Measurements from ENCODE around the gene ASPSCR1. TPM values are rescaled to one million over a fixed set of nuclear protein-coding genes. Genes with fewer than 3 reads are reported as not detected.

ASPSCR1 gene
- total RNA-seq, 1 donor from 2014 or later, result 22.0 TPM

- no peak for DNase-seq (ENCODE audit: low read depth in 2 of 2)
Measured at GRCh38 chr17:81999587-81999975, 22.2 kb downstream of the ASPSCR1 start.

DNA sequence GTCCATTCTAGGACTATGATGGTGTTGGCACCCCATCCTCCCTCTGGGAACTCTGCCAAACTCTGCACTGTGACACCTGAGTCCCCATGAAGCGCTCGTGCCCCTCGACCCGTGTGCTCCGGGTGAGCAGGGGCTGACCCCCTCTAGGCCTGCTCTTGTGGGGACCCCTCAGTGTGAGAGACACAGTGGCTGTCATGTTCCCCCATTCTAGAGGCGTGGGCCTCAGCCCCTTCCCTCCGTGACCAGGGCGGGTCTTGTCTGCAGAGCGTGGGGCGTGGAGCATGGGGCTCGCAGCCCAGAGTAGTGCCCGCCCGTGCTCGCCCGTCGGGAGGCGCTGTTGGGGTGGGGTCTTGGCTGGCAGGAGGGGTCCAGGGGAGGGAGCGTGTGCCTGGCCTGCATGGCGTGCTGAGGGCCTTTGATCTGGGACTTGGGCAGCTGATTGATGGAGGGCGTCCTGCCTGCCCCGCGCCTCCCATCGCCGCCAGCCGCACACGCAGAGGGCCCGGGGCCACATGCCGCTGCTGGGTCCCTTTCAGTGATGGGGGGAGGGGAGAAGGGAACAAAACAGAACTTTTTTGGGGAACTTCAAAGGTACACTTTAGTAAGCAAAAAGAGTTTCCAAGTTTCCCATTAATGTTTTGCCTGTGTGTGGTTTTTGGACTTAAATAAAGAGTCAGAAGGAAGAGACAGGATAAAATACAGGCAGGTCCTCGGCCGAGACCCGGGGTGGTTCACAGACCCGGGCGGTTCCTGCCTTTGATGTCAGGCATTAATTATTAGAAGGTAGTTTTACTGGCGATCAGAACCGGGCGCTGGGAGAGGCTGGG lies 22.8 kb downstream of the ASPSCR1 start:
- no peak for DNase-seq (ENCODE audit: low read depth in 2 of 2)

GRCh38 chr17:82000803-82001570 lies 23.6 kb downstream of the ASPSCR1 start:
- DNase-seq (ENCODE audit: low read depth in 2 of 2), result no peak

DNA sequence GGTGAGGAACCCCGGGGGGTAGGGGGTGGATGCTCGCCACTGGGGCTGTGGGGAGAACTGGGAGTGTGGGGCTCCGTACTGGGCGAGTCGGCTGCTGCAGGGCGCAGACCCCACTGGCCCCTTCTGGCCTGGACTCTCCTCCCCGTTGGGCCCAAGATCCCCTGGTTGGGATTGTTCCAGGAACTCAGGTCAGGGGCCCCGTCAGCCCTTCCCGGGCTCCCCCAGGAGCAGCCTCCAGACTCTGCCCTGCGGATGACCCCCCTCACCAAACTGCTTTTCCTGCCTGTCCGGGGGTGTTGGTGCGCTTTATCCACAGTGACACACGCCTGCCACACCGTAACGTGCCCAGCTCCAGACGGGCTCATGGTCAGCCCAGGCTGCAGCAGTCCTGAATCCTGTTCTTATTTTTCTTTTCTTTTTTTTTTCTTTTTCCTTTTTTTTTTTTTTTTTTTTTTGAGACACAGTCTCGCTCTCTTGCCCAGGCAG lies 24.2 kb downstream of the ASPSCR1 start:
- DNase-seq (ENCODE audit: low read depth in 2 of 2), result no peak

DNA sequence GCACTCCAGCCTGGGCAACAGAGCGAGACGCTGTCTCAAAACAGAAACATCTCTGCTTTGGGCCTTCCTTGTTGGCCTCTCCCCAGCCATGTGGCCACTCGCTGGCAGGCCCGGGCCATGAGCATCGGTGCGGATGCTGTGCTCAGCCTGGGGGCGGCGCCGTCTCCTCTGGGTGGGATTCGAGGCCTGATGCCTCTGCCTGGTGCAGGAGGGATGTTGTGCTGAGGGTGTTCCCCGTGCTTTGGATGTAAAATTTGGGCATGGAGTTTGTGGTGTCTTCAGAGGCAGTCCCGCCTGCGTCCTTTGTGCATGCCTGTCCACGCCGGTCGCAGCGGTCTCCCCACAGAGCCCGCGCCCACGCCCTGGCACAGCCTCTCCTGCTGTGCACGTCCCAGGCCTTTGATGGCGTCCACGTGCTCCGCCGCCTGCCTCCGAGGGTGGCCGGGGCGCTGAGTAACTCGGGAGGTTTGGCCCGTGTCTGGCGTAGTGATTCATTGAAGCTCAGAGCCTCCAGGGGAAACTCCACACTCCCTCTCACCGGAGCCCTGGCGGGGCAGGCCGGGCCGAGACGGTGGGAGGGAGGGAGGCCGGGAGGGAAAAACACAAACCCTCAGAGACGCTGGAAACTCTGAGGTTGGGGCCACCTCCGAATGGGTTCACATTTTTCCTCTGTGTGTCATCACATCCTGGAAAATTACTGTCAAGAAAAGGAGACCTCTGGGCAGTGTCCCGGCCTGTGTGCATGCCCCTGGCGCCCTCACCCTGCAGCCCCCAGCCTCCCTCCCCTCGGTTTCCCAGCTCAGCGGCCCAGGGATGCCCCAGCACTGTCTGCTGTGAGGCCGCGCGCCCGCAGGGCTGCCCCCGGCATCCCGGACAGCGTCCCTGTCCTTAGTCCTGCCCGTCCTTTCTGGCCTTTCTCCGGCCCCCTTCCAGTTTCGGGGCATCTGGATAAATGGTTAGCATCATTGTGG lies 26.3 kb downstream of the ASPSCR1 start:
- peak; percentile 30 to 89 for DNase-seq (ENCODE audit: low read depth in 2 of 2)

- no peak for DNase-seq (ENCODE audit: low read depth in 2 of 2)
Measured at GRCh38 chr17:82004517-82005455, 27.4 kb downstream of the ASPSCR1 start.

GRCh38 chr17:82005701-82006348 lies 28.4 kb downstream of the ASPSCR1 start:
- no peak for DNase-seq (ENCODE audit: low read depth in 2 of 2)

GRCh38 chr17:82006468-82007227 lies 29.2 kb downstream of the ASPSCR1 start:
- no peak for DNase-seq (ENCODE audit: low read depth in 2 of 2)

DNA sequence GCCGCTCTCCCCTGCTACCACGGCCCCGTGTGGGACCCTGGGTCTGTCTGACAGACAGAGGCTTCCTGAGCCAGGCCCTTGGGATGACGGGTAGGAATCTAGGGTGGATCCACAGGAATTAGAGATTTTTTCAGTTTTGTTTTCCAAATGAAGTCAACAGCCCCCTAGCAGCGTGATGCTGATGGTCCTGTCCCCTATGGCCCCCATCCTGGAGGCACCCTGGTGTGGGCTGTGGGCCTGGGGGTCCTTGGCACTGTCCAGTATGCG lies 29.7 kb downstream of the ASPSCR1 start:
- no peak for DNase-seq (ENCODE audit: low read depth in 2 of 2)

GRCh38 chr17:82007495-82008257 lies 30.2 kb downstream of the ASPSCR1 start:
- no peak for DNase-seq (ENCODE audit: low read depth in 2 of 2)

GRCh38 chr17:82008258-82008940 lies 31.0 kb downstream of the ASPSCR1 start:
- no peak for DNase-seq (ENCODE audit: low read depth in 2 of 2)

DNA sequence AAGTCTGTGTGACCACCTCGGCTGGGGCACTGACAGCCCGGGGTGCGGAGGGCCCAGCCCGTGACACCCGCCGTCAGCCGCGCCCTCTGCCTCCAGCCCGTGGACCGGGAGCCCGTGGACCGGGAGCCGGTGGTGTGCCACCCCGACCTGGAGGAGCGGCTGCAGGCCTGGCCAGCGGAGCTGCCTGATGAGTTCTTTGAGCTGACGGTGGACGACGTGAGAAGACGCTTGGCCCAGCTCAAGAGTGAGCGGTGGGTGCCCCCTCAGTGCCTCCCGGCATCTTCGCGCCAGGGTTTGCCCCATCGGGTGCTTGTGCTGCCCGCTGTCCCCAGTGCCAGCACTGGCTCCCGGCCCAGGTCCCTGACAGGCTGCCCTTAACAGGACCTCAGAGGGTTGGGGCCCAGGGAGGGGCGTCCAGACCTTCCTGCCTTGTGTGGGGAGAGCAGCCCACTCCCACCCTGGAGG lies 31.5 kb downstream of the ASPSCR1 start:
- DNase-seq (ENCODE audit: low read depth in 2 of 2), result no peak

DNA sequence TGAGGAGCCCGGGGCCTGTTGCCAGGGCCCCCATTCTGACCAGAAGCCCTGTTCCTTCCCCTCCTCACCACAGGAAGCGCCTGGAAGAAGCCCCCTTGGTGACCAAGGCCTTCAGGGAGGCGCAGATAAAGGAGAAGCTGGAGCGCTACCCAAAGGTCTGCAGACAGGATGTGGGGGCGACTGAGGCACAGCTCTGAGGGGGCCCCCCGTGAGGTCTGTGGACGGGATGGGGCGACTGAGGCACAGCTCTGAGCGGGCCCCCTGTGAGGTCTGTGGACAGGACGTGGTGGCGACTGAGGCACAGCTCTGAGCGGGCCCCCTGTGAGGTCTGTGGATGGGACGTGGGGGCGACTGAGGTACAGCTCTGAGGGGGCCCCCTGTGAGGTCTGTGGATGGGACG lies 32.0 kb downstream of the ASPSCR1 start:
- DNase-seq (ENCODE audit: low read depth in 2 of 2), result no peak

GRCh38 chr17:82010575-82011525 lies 33.4 kb downstream of the ASPSCR1 start:
- DNase-seq (ENCODE audit: low read depth in 2 of 2), result no peak

DNA sequence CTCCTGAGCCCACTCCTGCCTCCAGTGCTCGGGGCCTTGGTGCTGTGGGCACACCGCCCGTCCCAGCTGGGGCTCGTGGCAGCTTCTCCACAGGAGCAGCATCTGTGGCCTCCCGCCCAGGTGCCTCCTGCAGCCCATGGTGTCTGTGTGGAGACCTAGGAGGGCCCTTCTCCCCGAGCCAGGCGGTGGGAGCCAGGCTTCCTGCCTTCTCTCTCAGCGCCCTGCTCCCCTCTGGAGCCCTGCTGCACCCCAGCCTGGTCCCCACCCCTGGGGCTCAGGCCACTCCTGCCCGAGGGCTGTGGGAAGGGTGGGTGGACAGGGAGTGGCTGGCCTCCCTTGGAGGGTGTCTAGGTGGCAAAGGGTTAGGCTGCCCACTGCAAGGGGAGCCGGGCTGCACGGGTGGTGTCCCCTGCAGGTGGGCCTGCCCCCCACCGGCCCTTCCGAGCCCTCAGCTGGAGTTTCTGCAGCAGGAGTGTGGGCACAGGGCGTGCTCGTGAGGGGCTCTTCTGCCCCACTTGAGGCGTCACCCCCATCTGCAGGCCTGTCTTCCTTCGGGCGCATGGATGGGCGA lies 34.3 kb downstream of the ASPSCR1 start:
- no peak for DNase-seq (ENCODE audit: low read depth in 2 of 2)

- DNase-seq (ENCODE audit: low read depth in 2 of 2), result no peak
Measured at GRCh38 chr17:82012261-82012639, 34.8 kb downstream of the ASPSCR1 start.

All from dermis microvascular lymphatic vessel endothelial cell (primary cell).